GM19468 (cell line): ENCODE results near the gene TAF12.
"Not testable (repeated sequence)": the region's sequence is repeated elsewhere in the genome, so short reads cannot be mapped to it uniquely, and the experiment has no call there.

Source experiments
- ATAC-seq: cut with Tn5 transposase; IDR thresholded peaks from one replicate; pipeline ENCODE4 v1.9.1; 2021; ENCODE audit warnings: mild to moderate bottlenecking, moderate library complexity, moderate number of reproducible peaks; ENCODE audit not compliant: unreplicated experiment; ENCODE audit errors: extremely low read depth

The TAF12 gene

DNA sequence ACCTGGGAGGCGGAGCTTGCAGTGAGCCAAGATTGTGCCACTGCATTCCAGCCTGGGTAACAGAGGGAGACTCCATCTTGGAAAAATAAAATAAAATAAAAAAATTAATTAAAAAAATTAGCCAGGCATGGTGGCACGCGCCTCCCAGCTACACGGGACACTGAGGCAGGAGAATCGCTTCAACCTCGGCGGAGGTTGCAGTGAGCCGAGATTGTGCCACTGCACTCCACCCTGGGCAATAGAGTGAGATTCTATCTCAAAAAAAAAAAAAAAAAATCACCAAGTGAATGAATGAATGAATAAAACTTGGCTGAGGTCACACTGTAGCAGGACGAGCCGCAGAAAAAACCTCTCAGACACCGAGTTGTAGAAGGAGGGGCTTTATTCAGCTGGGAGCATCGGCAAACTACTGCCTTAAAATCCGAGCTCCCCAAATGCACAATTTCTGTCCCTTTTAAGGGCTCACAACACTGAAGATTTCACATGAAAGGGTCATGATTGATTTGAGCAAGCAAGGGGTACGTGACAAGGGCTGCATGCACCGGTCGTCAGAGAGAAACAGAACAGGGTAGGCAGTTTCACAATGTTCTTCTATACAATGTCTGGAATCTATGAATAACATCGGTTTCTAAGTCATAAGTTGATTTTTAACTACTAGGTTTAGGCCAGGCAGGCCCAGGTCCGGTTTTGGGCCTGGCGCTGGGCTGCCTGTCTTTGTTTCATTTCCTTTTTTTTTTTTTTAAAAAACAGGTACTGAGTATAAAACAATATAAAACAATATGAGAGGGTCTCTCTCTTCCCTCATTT is 56.1 kb downstream of the TAF12 start:
- ATAC-seq: not testable (repeated sequence)

DNA sequence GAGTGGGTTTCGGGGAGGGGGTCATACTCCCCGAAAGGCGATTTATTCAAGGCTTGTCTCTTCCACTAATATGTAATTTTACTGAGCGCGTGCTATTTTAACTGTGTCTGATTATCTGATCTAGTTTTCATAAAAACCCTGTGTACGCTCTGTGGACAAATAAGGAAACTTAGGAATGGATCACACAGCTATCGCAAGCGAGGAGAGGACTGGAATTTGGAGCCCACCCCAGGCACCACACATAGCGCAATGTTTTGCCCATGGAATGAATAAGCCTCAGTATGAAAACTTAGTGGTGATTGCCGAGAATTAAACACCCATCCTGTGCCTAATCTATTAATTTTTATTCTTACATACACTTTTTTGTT is 60.6 kb downstream of the TAF12 start:
- ATAC-seq: no peak

DNA sequence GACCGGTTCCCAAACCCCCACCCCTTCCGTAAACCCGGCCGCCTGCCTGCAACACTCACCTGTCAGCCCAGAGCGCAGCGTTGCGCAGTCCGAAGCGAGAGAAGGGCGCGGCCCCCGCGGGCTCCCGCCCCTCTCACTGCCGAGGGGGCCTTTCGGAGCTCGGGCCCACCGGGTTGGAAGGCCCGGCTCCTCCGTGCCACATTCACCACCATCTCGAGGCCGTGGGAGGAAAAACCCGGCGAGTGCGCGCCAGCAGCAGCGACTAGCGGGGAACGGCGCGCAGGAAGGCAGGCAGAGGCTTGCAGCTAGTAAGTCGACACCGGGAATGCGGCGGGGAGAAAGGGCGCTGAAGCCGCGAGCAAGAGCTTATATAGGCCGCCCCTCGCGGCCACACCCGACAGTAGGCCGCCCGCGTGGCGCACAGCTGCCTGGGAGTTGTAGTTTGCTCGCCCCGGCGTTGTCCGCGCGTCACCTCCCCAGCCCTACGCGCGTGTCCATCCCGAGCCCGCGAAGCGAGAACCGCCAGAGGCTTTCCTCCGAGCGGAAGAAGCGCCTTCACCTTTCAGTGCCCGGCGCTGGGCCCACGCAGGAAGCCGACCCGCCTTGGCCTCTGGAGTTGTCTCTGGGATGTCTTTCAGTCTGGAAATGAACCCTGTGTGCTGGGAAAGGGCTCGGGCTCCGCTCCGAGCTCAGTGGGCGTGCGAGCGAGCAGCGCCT is 61.2 kb downstream of the TAF12 start:
- peak; percentile 76 for ATAC-seq

DNA sequence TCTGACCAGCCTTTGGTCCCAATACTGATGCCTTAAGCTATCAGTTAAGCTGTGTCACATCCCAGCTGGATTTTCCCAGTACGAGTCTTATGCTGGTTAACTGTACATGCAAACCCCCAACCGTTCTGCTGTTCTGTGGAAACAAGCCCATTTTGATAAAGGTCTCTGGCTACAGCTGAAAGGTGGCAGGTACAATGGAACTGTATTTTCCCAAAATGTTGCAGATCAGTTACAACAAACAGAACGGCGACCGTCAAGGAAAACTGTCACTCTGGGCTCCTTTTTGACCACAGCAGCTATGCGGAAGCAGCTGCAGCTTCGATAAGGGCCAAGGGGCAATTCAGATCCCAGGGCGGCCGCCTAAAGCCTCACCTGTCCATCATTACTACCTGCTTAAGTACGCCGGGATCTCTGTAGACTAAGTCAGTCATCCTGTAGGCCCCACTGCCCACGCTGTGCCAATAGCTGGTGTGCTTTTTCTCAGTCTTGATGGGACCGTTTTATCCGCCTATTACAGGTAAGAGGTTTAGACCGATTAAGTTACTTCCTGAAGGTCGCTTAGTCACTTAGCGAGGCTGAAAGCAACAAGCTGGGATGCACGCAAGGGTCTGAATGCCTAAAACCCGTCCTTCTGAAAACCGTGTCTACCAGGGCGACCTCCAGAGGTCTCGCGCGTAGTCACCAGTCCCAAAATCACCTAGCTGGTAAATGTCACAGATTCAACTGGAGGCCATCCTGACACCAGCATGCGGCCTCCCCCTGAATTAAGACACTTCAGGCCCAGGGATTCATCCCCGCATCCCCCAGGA is 61.9 kb downstream of the TAF12 start:
- no peak for ATAC-seq

DNA sequence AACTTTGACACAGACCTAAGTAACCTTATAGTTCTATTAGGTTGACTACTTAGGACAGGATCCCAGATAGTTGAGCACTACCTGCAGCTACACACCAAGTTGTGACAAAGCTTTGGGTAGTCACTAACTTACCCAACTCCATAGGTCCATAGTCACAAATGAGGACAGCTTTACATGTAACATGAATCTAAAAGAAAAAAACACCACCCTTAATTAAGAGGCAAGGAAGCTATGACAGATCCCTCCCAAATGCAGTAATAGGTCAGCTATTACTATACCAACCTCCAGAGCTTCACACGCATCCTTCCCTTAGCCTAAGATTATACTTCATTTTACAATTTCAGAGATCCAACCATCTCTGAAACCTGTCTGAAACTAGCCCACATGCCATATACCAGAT is 63.5 kb downstream of the TAF12 start:
- ATAC-seq: no peak

DNA sequence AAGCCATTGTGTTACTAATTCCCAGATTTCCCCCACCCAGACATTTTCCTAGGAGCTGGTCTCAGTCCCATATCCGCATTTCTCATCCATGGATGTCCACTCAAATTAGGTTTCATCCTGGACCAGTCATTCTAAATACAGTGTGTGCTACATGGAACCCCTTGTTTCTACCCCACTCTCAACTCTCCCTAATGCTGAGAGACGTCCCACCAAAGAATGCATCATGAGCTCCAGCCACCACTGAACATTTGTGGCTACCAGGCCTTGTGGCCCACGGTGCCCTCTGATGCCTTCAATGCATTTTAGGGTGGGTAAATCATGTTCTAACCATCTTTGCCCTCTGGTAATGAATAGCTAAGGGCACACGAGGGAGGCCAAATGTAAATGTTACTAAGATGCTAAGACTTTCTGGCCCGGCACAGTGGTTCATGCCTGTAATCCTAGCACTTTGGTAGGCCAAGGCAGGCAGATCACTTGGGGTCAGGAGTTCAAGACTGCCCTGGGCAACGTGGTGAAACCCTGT is 64.1 kb downstream of the TAF12 start:
- no peak for ATAC-seq

DNA sequence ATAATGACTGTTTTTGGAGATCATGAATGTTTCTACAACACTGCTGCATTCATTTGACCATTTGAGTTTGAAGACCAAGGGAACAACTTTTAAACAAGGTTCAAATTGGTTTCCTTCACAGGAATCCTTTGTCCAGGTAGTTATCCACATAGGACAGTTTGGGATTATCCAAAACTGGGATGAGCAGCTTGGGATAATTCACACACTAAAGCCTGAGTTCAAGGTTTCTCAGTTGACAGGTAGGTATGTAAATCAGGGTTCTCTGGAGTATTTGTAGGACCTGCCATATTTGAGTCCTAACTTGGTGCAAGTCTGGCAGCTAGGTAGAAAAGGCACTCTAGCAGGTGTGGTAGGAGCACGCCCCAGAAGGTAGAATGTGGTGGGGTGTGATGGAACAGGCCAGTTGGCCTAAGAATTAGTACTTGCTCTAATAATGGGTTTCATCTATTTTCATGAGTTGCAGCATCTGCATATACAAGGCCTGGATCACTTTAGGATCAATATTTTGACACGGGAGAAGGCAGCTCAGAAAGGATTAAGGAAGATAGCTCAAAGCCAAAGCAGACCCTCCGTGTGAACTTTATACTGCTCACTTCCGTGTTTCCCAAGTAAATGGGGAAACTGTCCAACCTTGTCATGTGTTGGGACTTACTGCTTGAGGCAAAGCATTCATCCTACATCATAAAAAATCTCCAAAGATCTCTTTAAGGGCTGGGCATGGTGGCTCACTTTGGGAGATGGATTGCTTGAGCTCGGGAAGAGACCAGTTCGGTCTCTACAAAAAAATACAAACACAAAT is 64.9 kb downstream of the TAF12 start:
- no peak for ATAC-seq

DNA sequence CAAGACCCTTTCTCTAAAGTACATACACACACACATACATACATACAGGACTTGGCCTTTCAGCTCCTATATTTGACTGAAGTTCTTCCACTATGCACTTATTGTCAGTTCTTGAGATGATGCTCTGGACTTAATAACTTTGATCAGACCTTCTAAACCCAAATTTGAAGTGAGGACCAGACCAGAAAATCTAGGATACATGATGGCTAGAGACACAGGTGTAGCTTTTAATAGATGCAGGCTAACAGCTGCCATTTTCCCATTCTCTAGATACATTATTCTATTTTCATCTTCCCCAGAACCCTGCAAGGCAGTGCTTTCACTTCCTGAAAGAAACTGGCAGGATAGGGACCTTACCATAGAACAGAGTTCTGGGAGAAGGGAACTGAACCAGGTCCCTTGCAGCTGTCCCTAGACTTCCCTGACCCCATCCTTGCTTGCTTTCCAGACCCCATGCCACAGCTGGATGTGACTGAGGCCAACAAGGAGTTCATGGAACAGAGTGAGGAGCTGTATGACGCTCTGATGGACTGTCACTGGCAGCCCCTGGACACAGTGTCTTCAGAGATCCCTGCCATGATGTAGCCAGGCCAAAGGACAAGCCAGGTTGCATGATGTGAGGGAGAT is 65.7 kb downstream of the TAF12 start:
- no peak for ATAC-seq

DNA sequence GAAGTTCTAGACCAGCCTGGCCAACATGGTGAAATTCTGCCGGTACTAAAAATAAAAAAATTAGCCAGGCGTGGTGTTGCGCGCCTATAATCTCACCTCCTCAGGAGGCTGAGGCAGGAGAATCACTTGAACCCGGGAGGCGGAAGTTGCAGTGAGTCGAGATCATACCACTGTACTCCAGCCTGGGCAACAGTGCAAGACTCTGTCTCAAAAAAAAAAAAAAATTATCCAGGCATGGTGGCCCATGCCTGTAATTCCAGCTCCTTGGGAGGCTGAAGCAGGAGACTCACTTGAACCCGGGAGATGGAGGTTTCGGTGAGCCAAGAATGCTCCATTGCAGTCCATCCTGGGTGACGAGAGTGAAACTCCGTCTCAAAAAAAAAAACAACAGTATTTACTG is 69.3 kb downstream of the TAF12 start:
- no peak for ATAC-seq

DNA sequence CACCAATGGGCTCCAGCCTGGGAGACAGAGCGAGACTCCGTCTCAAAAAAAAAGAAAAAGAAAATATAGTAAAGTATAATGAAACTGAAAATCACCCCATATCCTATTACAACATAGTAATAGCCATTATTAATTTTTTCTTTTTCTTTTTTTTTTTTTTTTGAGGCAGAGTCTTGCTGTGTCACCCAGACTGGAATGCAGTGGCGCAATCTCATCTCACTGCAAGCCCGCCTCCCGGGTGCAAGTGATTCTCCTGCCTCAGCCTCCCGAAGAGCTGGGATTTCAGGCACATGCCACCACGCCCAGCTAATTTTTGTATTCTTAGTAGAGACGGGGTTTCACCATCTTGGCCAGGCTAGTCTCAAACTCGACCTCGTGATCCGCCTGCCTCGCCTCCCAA is 70.0 kb downstream of the TAF12 start:
- not testable (repeated sequence) for ATAC-seq

DNA sequence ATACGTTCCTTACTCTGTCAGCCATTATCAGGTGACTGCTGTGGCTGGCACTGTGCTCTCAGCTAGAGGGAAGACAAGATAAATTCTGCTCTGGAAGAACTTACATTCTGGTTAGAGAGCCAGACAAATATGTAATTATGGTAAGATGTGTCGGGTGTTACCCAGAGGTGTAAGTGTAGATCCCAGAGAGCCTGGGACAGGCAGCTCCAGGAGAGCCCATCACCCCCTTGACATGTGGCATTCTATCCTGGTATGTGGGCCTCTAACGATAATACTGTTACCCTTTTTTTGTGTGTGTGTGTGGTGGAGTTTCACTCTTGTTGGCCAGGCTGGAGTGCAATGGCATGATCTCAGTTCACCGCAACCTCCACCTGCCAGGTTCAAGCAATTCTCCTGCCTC is 71.0 kb downstream of the TAF12 start:
- ATAC-seq: no peak

DNA sequence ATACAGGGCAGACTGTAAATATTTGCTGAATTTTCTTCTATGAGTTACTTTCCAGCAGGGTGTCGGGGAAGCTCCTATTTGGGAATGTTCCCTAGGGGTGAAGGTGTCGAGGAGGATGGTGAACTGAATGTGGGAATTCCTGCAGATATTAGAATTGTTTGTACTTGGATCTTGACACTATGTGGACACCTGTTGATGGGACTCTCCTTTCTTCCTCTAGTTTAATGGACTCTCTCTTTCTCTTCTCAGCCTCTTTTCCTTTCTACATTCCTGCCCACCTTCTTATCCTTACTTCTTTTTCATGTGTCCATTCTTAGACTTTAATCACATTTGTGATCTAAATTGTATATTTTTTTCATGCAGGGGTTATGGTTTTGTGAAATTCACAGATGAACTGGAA is 75.9 kb downstream of the TAF12 start:
- no peak for ATAC-seq

DNA sequence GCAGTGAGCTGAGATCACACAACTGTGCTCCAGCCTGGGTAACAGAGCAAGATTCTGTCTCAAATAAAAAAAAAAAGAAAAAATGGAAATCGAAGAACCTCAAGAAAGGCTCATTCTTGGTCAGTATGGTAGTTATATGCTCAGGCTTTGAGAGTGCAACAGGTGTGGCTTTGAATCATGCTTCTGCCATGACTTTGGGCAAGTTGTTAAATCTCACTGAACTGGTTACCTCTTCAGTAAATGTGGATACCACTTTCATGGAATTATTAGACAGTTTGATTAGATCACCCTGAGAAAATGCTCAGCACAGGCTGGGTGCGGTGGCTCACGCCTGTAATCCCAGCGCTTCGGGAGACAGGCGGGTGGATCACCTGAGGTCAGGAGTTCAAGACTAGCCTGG is 77.1 kb downstream of the TAF12 start:
- no peak for ATAC-seq

DNA sequence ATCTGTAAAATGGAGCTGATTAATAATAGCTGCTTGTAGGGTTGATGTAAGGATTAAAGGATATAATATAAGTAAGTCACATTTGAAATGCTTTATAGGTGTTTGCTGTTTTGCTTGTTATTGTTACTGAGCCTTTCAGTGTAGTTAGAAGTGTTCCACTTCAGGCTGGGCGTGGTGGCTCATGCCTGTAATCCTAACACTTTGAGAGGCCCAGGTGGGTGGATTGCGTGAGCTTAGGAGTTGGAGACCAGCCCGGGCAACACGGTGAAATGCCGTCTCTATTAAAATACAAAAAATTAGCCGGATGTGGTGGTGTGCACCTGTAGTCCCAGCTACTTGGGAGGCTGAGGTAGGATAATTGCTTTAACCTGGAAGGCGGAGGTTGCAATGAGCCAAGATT is 77.8 kb downstream of the TAF12 start:
- ATAC-seq: no peak

DNA sequence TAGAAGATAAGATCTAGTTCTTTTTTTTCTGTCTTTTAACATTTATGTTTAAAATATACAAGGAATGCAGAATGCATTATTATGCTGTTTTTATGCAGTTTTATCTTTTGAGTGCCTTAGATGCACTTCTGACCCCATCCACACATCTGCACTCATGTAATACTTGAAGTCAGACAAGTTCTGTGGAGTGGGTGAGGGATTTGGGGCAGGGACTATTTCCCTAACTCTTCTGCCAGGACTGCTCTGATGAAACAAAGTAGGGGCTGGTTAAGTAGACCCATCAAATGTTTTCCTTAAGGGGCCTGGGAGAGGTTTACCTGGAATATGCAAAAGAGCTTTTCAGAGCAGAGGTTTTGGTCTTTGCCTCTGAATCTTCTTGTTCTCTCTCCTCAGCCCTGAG is 78.6 kb downstream of the TAF12 start:
- ATAC-seq: no peak

DNA sequence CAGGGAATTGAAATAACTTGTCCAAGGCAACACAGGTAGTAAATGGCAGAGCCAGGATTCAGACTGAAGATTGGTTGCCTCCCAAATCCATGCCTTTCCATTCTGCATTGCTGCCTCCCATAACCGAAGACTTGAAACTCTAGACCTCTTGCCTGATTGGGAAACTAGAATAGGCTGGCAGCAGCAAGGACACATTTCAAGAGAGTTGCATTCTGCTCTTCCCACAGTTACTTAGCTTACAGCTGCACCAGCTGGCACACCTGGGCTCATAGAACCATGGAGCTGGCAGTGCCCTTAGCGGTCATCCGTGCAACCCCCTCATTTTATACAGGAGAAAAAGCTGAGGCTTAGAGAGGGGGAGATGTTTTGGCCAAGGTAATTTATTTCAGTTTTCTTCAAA is 82.0 kb downstream of the TAF12 start:
- ATAC-seq: no peak
